Transverse colon (tissue), 4 donors: ENCODE measurements around the gene GJA10. TPM values are rescaled to one million over a fixed set of nuclear protein-coding genes. Genes with fewer than 3 reads are reported as not detected.
"Not testable (repeated sequence)": the region's sequence is repeated elsewhere in the genome, so short reads cannot be mapped to it uniquely, and the experiment has no call there.

Source experiments
- DNase-seq: peaks from one replicate; pipeline ENCODE4 v3.0.0-alpha.2; 2019
- H3K27ac ChIP-seq, 4 donors: fragments of 200-600 bp; sonication (generic); 2 replicates each; pipeline ENCODE4 v1.5.1; 2016 to 2018; ENCODE audit warnings: inconsistent platforms in 4 of 4
- H3K27me3 ChIP-seq: fragments of 200-600 bp; sonication (generic); 2 replicates; pipeline ENCODE4 v1.5.1; 2017; ENCODE audit warnings: inconsistent platforms
- H3K36me3 ChIP-seq, 4 donors: fragments of 200-600 bp; sonication (generic); 2 replicates each; pipeline ENCODE4 v1.5.1; 2017 to 2019; ENCODE audit warnings: inconsistent platforms in 4 of 4
- H3K4me1 ChIP-seq, 4 donors: fragments of 200-600 bp; sonication (generic); 2 replicates each; pipeline ENCODE4 v1.5.1; 2017 to 2020; ENCODE audit warnings: inconsistent platforms in 4 of 4
- H3K4me3 ChIP-seq, 4 donors: fragments of 200-600 bp; sonication (generic); 1 replicate in 1 of 4; 2 replicates in 3 of 4; pipeline versions ENCODE4 v1.5.1 to v1.6.1; 2017 to 2019; ENCODE audit warnings: inconsistent platforms in 4 of 4
- H3K9me3 ChIP-seq, 2 donors: fragments of 200-600 bp; sonication (generic); 2 replicates each; pipeline ENCODE4 v1.5.1; 2017 to 2019; ENCODE audit warnings: inconsistent platforms in 2 of 2
- CTCF ChIP-seq, 5 experiments: fragments of 200-600 bp in 3 of 5; fragments of 450-650 bp in 2 of 5; sonication (generic) in 3 of 5; IDR thresholded peaks; 1 replicate in 2 of 5; 2 replicates in 3 of 5; pipeline ENCODE4 v1.5.1; 2016 to 2017; ENCODE audit warnings: antibody characterized with exemption in 5 of 5, inconsistent platforms in 3 of 5, mild to moderate bottlenecking in 2 of 5, moderate library complexity in 1 of 5
- EP300 ChIP-seq: sonication (generic); formaldehyde crosslinking; IDR thresholded peaks from one replicate; pipeline ENCODE4 v1.6.1; 2017; ENCODE audit warnings: antibody characterized with exemption, low read depth
- POLR2A ChIP-seq: fragments of 450-650 bp; IDR thresholded peaks from one replicate; pipeline ENCODE4 v1.6.1; 2016; ENCODE audit warnings: antibody characterized with exemption, mild to moderate bottlenecking, moderate library complexity
- POLR2AphosphoS5 ChIP-seq, 3 donors: sonication (generic); formaldehyde crosslinking; IDR thresholded peaks; one replicate each; pipeline ENCODE4 v1.6.1; 2016; ENCODE audit warnings: antibody characterized with exemption in 3 of 3
- WGBS, 2 donors: methylation state at CpG; one replicate each; pipeline ENCODE4 v1.1.5; 2018; ENCODE audit warnings: low coverage in 1 of 2; 5-methylcytosine and 5-hydroxymethylcytosine counted together
- in situ Hi-C, 4 donors: fragments of 200-750 bp; cut with MboI; loops; one replicate each; pipeline versions ENCODE4 v1.15.0 to v1.15.1; 2017; ENCODE audit warnings: low sequenced_read_pairs in 3 of 4, low pct_ligation_motif_present in 1 of 4, low pct_unique_long_range_greater_than_20kb in 1 of 4
- intact Hi-C: fragments of 100-400 bp; cut with DNase I; formaldehyde crosslinking; loops from one replicate; pipeline ENCODE4 v1.15.1; 2023; ENCODE audit warnings: low total_unique reads
- total RNA-seq, 4 donors: library from RNA; depleted of rRNA; stranded (reverse); fragments of >200 nt; gene quantifications; one replicate each; pipeline ENCODE4 v1.1.0, GENCODE V29; 2016

The GJA10 gene
- total RNA-seq, 4 donors from 2014 or later, result not detected

- TF ChIP-seq EP300 (no peak), POLR2A (no peak), POLR2AphosphoS5 (IDR thresholded peaks at IDR 0.05) (no peak), CTCF (IDR thresholded peaks at IDR 0.05) (no peak)
- in situ Hi-C loops (no loop called here), intact Hi-C loops (no loop called here)
- no peaks in the 10 kb centered on the region for H3K36me3 ChIP-seq
- no peak for DNase-seq
- WGBS, 2 donors, result 43 to 55% methylated on average over 3 of the region's 3 CpGs
- no peaks in the 10 kb centered on the region for H3K9me3 ChIP-seq
- peaks cover 58% of the 10 kb centered on the region for H3K27me3 ChIP-seq
- no peak overlapping the region for H3K27ac ChIP-seq
- no peaks in the 10 kb centered on the region for H3K4me1 ChIP-seq
- no peak overlapping the region for H3K4me3 ChIP-seq
Observed at GRCh38 chr6:89888871-89889270, 5.4 kb upstream of the GJA10 start.

- H3K36me3 ChIP-seq, in situ Hi-C loops, H3K9me3 ChIP-seq, H3K4me1 ChIP-seq, H3K4me3 ChIP-seq, H3K27ac ChIP-seq, DNase-seq, intact Hi-C loops: not testable (repeated sequence)
- H3K27me3 ChIP-seq, result peaks cover 59% of the 10 kb centered on the region
- WGBS, 2 donors, result 6 to 27% methylated on average over 3 to 11 of the region's 11 CpGs
Observed at GRCh38 chr6:89890845-89891528, 3.3 kb upstream of the GJA10 start.

DNA sequence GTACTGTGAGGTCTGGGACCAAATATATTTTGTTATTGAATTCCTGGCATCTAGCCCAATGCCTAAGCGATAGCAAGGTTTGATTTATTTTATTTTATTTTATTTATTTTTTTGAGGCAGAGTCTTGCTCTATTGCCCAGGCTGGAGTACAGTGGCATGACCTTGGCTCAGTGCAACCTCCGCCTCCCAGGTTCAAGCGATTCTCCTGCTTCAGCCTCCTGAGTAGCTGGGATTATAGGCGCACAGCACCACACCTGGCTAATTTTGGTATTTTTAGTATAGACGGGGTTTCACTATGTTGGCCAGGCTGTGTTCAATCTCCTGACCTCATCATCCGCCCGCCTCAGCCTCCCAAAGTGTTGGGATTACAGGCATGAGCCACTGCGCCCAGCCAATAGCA is 1.7 kb upstream of the GJA10 start:
- DNase-seq, H3K4me1 ChIP-seq, H3K36me3 ChIP-seq, H3K9me3 ChIP-seq, H3K27ac ChIP-seq, in situ Hi-C loops, intact Hi-C loops, H3K4me3 ChIP-seq: not testable (repeated sequence)
- H3K27me3 ChIP-seq, result peaks cover 57% of the 10 kb centered on the region
- WGBS, 2 donors, result 74 to 86% methylated on average over 5 to 8 of the region's 8 CpGs

GRCh38 chr6:89895276-89895874 is 1.1 kb downstream of the GJA10 start:
- in situ Hi-C loops (no loop called here), intact Hi-C loops (no loop called here)
- H3K27me3 ChIP-seq, result peaks cover 30% of the 10 kb centered on the region
- H3K9me3 ChIP-seq, result no peaks in the 10 kb centered on the region
- WGBS, 2 donors, result 30 to 48% methylated on average over 5 to 8 of the region's 8 CpGs
- TF ChIP-seq EP300 (no peak), POLR2AphosphoS5 (IDR thresholded peaks at IDR 0.05) (no peak), CTCF (IDR thresholded peaks at IDR 0.05) (no peak), POLR2A (no peak)
- H3K27ac ChIP-seq, result no peak overlapping the region
- H3K4me1 ChIP-seq, result no peaks in the 10 kb centered on the region
- no peak for DNase-seq
- no peak overlapping the region for H3K4me3 ChIP-seq
- H3K36me3 ChIP-seq, result no peaks in the 10 kb centered on the region

- 75 to 77% methylated on average over 6 to 10 of the region's 10 CpGs for WGBS, 2 donors
Observed at GRCh38 chr6:89910001-89910901, 16.0 kb downstream of the GJA10 start.

More at GRCh38 chr6:89910001-89910901, 16.0 kb downstream of the GJA10 start:
- DNase-seq, H3K36me3 ChIP-seq, in situ Hi-C loops, H3K4me3 ChIP-seq, H3K9me3 ChIP-seq, H3K4me1 ChIP-seq, intact Hi-C loops, H3K27me3 ChIP-seq, H3K27ac ChIP-seq: not testable (repeated sequence)
